Measurements from ENCODE around the gene SUGP2.

DNA sequence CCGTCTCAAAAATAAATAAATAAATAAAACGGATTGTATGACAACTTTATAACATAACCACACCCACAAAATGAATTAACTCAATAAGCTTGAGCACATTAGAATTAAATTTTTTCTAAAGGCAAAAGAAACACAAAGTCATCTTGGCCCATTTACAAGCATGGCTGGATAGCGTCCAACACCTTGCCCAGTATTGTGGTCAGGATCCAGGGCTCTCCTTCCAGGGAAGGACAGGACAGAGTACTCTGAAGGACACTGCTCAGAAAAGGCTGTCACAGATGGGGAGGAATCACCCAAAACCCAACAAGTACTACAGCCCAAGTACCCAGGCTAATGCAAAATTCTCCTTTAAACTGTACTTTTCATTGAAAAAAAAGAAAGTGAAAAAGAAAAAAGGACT, 27.1 kb downstream of the SUGP2 start:
- no peak for TF ChIP-seq POLR2A (IDR thresholded peaks at IDR 0.05)
- TF ChIP-seq, protein P1, sequence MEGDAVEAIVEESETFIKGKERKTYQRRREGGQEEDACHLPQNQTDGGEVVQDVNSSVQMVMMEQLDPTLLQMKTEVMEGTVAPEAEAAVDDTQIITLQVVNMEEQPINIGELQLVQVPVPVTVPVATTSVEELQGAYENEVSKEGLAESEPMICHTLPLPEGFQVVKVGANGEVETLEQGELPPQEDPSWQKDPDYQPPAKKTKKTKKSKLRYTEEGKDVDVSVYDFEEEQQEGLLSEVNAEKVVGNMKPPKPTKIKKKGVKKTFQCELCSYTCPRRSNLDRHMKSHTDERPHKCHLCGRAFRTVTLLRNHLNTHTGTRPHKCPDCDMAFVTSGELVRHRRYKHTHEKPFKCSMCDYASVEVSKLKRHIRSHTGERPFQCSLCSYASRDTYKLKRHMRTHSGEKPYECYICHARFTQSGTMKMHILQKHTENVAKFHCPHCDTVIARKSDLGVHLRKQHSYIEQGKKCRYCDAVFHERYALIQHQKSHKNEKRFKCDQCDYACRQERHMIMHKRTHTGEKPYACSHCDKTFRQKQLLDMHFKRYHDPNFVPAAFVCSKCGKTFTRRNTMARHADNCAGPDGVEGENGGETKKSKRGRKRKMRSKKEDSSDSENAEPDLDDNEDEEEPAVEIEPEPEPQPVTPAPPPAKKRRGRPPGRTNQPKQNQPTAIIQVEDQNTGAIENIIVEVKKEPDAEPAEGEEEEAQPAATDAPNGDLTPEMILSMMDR (IDR thresholded peaks at IDR 0.05): no peak
